Mesendoderm (in vitro differentiated cells): ENCODE measurements around the gene TNP2.
"Not testable (repeated sequence)": the region's sequence is repeated elsewhere in the genome, so short reads cannot be mapped to it uniquely, and the experiment has no call there.

Experiments used
- DNase-seq: peaks from one replicate; pipeline ENCODE4 v3.0.0; 2013
- H2AK5ac ChIP-seq: 2 replicates; pipeline ENCODE4 v1.6.1; 2013; ENCODE audit warnings: low read length, inconsistent platforms
- H2BK120ac ChIP-seq: 2 replicates; pipeline ENCODE4 v1.6.1; 2013; ENCODE audit warnings: low read depth, mild to moderate bottlenecking, low read length, moderate library complexity, mixed read lengths
- H2BK15ac ChIP-seq: replicated peaks from 2 replicates; pipeline ENCODE4 v1.6.1; 2013; ENCODE audit warnings: low read depth, mild to moderate bottlenecking, moderate library complexity
- H2BK5ac ChIP-seq: 2 replicates; pipeline ENCODE4 v1.6.1; 2013; ENCODE audit warnings: low read length, inconsistent platforms
- H3K18ac ChIP-seq: 2 replicates; pipeline ENCODE4 v1.6.1; 2013; ENCODE audit warnings: mild to moderate bottlenecking, low read length, mixed read lengths
- H3K23ac ChIP-seq: one replicate; pipeline ENCODE4 v1.6.1; 2013; ENCODE audit warnings: low read length
- H3K27ac ChIP-seq: 2 replicates; pipeline ENCODE4 v1.5.1; 2013; ENCODE audit warnings: low read depth, mild to moderate bottlenecking, inconsistent platforms, low read length, moderate library complexity
- H3K27me3 ChIP-seq: 2 replicates; pipeline ENCODE4 v1.6.1; 2013; ENCODE audit warnings: low read length, control low read depth, mild to moderate bottlenecking, inconsistent platforms; ENCODE audit not compliant: insufficient read depth, poor library complexity
- H3K36me3 ChIP-seq: 2 replicates; pipeline ENCODE4 v1.6.1; 2013; ENCODE audit warnings: low read length, inconsistent platforms; ENCODE audit not compliant: control insufficient read depth, insufficient read depth
- H3K4ac ChIP-seq: one replicate; pipeline ENCODE4 v1.6.1; 2013; ENCODE audit warnings: low read depth, mild to moderate bottlenecking, low read length, moderate library complexity
- H3K4me1 ChIP-seq: 2 replicates; pipeline ENCODE4 v1.6.1; 2013; ENCODE audit warnings: low read depth, low read length, inconsistent platforms; ENCODE audit not compliant: control insufficient read depth
- H3K4me2 ChIP-seq: 2 replicates; pipeline ENCODE4 v1.6.1; 2013; ENCODE audit warnings: low read length
- H3K4me3 ChIP-seq: 2 replicates; pipeline ENCODE4 v1.5.1; 2013; ENCODE audit warnings: mild to moderate bottlenecking, low read length
- H3K56ac ChIP-seq: one replicate; pipeline ENCODE4 v1.6.1; 2013; ENCODE audit warnings: low read length
- H3K79me1 ChIP-seq: 2 replicates; pipeline ENCODE4 v1.6.1; 2013; ENCODE audit warnings: low read length, inconsistent platforms
- H3K79me2 ChIP-seq: 2 replicates; pipeline ENCODE4 v1.6.1; 2013; ENCODE audit warnings: mild to moderate bottlenecking, low read length; ENCODE audit not compliant: control insufficient read depth, insufficient read depth
- H3K9ac ChIP-seq: 2 replicates; pipeline ENCODE4 v1.6.1; 2013; ENCODE audit warnings: low read length, inconsistent platforms
- H4K5ac ChIP-seq: one replicate; pipeline ENCODE4 v1.6.1; 2013; ENCODE audit warnings: low read length
- H4K8ac ChIP-seq: one replicate; pipeline ENCODE4 v1.6.1; 2013; ENCODE audit warnings: low read depth, mild to moderate bottlenecking, control low read depth, low read length, moderate library complexity
- WGBS: extraction: QIAGEN DNeasy Blood & Tissue Kit; methylation state at CpG from one replicate; pipeline ENCODE4 v1.1.7; 2013; ENCODE audit warnings: low lambda C conversion rate, missing lambda C conversion rate; ENCODE audit not compliant: insufficient coverage; ENCODE audit errors: extremely low coverage; 5-methylcytosine and 5-hydroxymethylcytosine counted together

The TNP2 gene

DNA sequence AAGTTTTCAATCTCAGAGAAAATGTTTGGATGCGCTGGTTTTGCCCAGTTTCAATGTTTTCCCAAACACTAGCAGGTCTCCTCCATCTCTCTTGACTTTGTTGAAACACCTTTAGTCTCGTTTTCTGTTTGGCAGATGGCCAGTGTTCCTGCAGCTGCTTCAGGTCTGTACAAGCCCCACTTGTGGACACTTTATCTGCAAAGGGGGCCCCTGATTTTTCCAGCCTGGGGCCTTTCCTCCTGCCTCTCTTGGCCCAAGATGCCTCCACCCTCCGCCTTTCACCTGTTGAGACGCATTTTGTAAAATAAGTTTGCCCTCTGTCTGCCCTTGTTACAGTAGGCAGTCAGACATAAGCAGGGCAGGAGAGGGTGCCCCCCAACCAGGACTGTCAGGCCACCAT is 33.9 kb upstream of the TNP2 start:
- no peak for DNase-seq
- Histone ChIP-seq H3K18ac (no peak overlapping the region), H3K27me3 (no peaks in the 10 kb centered on the region), H3K23ac (no peak overlapping the region), H4K5ac (no peak overlapping the region), H3K4ac (no peak overlapping the region), H3K4me2 (no peak overlapping the region), H3K79me1 (no peaks in the 10 kb centered on the region), H2BK120ac (no peak overlapping the region), H2AK5ac (no peak overlapping the region), H2BK15ac (no peak overlapping the region), H3K4me1 (no peaks in the 10 kb centered on the region), H3K27ac (no peak overlapping the region), H3K4me3 (no peak overlapping the region), H3K36me3 (no peaks in the 10 kb centered on the region), H4K8ac (no peak overlapping the region), H3K56ac (no peak overlapping the region), H2BK5ac (no peak overlapping the region), H3K79me2 (no peaks in the 10 kb centered on the region), H3K9ac (no peak overlapping the region)
- no CpG with 5 or more reads among the region's 4 CpGs for WGBS

DNA sequence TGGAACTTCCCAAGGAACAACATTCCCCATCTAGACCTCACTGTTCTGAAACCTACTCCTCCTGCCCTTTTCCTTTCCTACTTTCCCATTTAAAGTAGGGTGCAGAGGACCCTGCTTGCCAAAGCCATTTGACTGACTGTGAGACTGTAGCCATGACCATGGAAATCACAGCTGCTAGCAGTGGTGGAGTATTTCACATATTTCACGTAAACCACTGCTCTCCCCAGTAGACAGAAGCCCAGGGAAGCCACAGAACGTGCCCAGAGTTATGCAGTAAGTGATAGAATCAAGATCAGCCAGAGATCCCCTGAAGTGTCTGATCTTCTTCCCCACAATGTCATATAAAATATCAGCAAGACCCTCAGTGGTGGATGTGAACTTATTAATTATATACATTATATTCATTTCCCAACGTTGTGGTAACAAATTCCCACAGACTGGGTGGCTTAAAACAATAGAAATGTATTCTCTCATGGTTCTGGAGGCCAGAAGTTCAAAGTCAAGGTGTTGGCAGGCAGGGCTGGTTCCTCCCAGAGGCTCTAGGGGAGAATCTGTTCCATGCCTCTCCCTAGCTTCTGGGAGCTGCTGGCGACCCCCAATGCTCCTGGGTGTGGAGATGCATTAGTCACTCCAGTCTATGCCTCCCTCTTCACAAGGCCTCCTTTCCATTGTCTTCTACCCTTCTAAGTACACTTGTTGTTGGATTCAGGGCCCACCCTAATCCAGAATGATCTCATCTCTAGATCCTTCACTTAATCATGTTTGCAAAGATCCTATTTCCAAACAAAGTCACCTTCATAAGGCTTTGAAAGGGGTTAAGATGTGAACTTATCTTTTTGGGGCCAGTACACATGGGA is 32.7 kb upstream of the TNP2 start:
- Histone ChIP-seq H4K8ac (no peak overlapping the region), H3K79me1 (no peaks in the 10 kb centered on the region), H4K5ac (no peak overlapping the region), H3K4me3 (no peak overlapping the region), H3K18ac (no peak overlapping the region), H3K4me1 (peaks cover 6% of the 10 kb centered on the region), H2BK120ac (no peak overlapping the region), H2BK15ac (no peak overlapping the region), H3K36me3 (no peaks in the 10 kb centered on the region), H3K4ac (no peak overlapping the region), H2AK5ac (peak overlapping the region; percentile 67), H3K56ac (no peak overlapping the region), H3K23ac (no peak overlapping the region), H3K9ac (no peak overlapping the region), H3K27me3 (no peaks in the 10 kb centered on the region), H3K4me2 (no peak overlapping the region), H2BK5ac (no peak overlapping the region), H3K27ac (no peak overlapping the region), H3K79me2 (no peaks in the 10 kb centered on the region)
- DNase-seq = no peak
- no CpG with 5 or more reads among the region's 4 CpGs for WGBS

DNA sequence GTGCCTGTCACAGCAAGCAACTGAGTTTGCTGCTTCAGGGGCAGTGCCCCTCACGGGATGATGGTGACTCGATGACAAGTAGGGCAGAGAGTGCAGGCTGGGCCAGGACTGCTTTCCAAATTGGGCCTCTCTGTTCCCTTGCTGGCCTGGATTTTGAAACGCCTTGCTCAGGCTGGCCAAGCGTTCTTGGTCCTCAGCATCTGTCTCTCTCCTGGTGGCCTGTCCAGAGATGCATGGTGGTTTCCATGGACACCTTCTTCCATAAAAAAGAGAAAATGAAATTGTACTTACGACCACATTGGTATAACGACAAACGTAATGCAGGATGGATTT is 31.4 kb upstream of the TNP2 start:
- peak overlapping the region; percentile 38 for H2AK5ac ChIP-seq
- H3K36me3 ChIP-seq = no peaks in the 10 kb centered on the region
- H3K4me1 ChIP-seq = peaks cover 6% of the 10 kb centered on the region
- no peak overlapping the region for H3K56ac ChIP-seq
- no peaks in the 10 kb centered on the region for H3K27me3 ChIP-seq
- H3K79me2 ChIP-seq = no peaks in the 10 kb centered on the region
- H4K5ac ChIP-seq = no peak overlapping the region
- H3K27ac ChIP-seq = no peak overlapping the region
- no peak for DNase-seq
- no CpG with 5 or more reads among the region's 7 CpGs for WGBS
- H2BK15ac ChIP-seq = no peak overlapping the region
- no peak overlapping the region for H3K23ac ChIP-seq
- no peak overlapping the region for H3K4ac ChIP-seq
- no peak overlapping the region for H2BK120ac ChIP-seq
- H3K9ac ChIP-seq = no peak overlapping the region
- H4K8ac ChIP-seq = no peak overlapping the region
- no peak overlapping the region for H3K18ac ChIP-seq
- no peaks in the 10 kb centered on the region for H3K79me1 ChIP-seq
- no peak overlapping the region for H3K4me2 ChIP-seq
- H2BK5ac ChIP-seq = no peak overlapping the region
- no peak overlapping the region for H3K4me3 ChIP-seq

DNA sequence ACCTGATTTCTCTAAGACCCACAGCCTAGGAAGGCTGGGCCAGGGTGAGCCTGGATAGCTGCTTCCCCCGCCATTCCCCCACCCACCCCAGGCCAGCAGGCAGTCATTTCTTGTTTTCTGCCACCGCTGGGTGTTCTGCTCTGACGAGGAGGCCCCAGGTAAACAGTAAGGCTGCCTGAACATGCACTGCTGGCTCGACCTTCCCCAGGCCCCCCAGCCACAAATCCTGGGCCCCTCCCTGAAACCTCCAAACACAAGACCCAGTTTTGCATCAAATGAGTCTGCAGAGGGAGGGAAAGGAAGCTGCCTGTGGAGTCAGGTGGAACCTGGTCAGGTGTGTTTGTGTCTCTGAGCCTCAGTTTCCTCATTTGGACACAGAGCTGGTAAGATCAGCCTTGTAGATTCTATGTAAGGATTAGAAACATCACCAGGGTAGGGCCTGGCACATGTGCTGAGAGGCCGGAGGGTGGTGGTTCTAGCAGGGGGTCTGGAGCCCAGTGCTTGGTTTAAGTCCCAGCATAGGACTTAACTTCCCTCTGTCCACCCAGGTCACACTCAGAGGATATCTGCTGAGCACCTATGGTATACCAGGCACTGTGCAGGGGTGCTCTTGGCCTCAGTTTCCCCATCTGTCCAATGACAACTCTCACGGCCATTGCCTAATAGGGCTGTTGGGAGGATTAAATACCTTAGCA is 30.9 kb upstream of the TNP2 start:
- Histone ChIP-seq H2AK5ac (peak overlapping the region; percentile 38), H3K4ac (no peak overlapping the region), H3K56ac (no peak overlapping the region), H3K4me1 (peaks cover 6% of the 10 kb centered on the region), H3K18ac (no peak overlapping the region), H2BK5ac (no peak overlapping the region), H3K23ac (no peak overlapping the region), H2BK15ac (no peak overlapping the region), H2BK120ac (no peak overlapping the region), H3K4me3 (no peak overlapping the region), H3K36me3 (no peaks in the 10 kb centered on the region), H3K27ac (no peak overlapping the region), H3K27me3 (no peaks in the 10 kb centered on the region), H3K4me2 (no peak overlapping the region), H4K8ac (no peak overlapping the region), H3K9ac (no peak overlapping the region), H3K79me1 (no peaks in the 10 kb centered on the region), H3K79me2 (no peaks in the 10 kb centered on the region), H4K5ac (no peak overlapping the region)
- WGBS = no CpG with 5 or more reads among the region's 6 CpGs
- no peak for DNase-seq

DNA sequence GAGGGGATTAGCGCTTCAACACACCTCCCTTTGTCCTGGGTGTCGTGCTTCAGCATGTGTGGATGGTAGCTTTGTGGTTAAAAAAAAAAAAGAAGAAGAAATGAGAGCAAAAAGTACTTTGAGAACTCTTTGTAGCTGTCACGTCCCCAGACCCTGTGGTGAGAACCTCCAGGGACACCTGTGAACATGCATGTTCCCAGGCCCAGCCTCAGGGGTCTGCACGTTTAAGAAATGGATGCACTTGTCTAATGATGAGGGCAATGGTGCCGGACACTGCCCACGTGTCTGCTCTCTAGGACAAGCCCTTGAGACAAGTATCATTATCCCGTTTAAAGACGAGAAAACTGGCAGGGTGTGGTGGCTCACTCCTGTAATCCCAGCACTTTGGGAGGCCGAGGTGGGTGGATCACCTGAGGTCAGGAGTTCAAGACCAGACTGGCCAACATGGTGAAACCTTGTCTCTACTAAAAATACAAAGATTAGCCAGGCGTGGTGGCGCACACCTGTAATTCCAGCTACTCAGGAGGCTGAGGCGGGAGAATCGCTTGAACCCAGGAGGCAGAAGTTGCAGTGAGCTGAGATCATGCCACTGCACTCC is 29.9 kb upstream of the TNP2 start:
- H3K9ac ChIP-seq, H4K8ac ChIP-seq, H3K18ac ChIP-seq, H3K56ac ChIP-seq, H3K79me1 ChIP-seq, H3K27ac ChIP-seq, H3K4me2 ChIP-seq, H3K79me2 ChIP-seq, H3K4me3 ChIP-seq, H3K36me3 ChIP-seq, H2BK5ac ChIP-seq, H3K4me1 ChIP-seq, H3K23ac ChIP-seq, H3K27me3 ChIP-seq, H2BK15ac ChIP-seq, H4K5ac ChIP-seq, H2AK5ac ChIP-seq, DNase-seq, H2BK120ac ChIP-seq: not testable (repeated sequence)
- WGBS = no CpG with 5 or more reads among the region's 13 CpGs
- H3K4ac ChIP-seq = peak overlapping the region; percentile 2
